H1 (cell line): ENCODE data around the gene HAND1. TPM values are rescaled to one million over a fixed set of nuclear protein-coding genes. Genes with fewer than 3 reads are reported as not detected.

Experiments
- TCF12 ChIP-seq: IDR thresholded peaks from 2 replicates; pipeline ENCODE4 v1.6.1; 2011; ENCODE audit warnings: low read depth, mild to moderate bottlenecking, low read length
- polyA plus RNA-seq, 7 experiments: library from polyadenylated mRNA; depleted of rRNA in 3 of 7; stranded (reverse) in 5 of 7; unstranded in 2 of 7; fragments of >200 nt in 5 of 7; fragments of 200-250 nt in 2 of 7; gene quantifications; 1 replicate in 5 of 7; 2 replicates in 1 of 7; 4 replicates in 1 of 7; pipeline versions ENCODE4 v1.2.1 to v1.2.3, GENCODE V29; 2011 to 2013; ENCODE audit warnings: missing spikeins in 2 of 7, mixed read lengths in 2 of 7
- total RNA-seq: library from RNA; stranded (reverse); fragmentation: NEBNext Ultra II Directional; extraction: Animal tissue kit (Norgen Biotek cat#: 25700); gene quantifications from 2 replicates; pipeline ENCODE4 v1.2.1, GENCODE V29; 2021

Gene HAND1
- total and polyA plus RNA-seq, 2 of the 8 experiments (the other 6 are each of a cell fraction or from before 2014, with no cell fraction given), result 0.06 TPM; not detected in 1

- no peak for TF ChIP-seq TCF12
- TF ChIP-seq, all 59 proteins: peak for 0
These were observed 48.7 kb downstream of the HAND1 start (continued) for GRCh38 chr5:154429341-154429740.
